ENCODE results near the gene B4GALT3.

The B4GALT3 gene

DNA sequence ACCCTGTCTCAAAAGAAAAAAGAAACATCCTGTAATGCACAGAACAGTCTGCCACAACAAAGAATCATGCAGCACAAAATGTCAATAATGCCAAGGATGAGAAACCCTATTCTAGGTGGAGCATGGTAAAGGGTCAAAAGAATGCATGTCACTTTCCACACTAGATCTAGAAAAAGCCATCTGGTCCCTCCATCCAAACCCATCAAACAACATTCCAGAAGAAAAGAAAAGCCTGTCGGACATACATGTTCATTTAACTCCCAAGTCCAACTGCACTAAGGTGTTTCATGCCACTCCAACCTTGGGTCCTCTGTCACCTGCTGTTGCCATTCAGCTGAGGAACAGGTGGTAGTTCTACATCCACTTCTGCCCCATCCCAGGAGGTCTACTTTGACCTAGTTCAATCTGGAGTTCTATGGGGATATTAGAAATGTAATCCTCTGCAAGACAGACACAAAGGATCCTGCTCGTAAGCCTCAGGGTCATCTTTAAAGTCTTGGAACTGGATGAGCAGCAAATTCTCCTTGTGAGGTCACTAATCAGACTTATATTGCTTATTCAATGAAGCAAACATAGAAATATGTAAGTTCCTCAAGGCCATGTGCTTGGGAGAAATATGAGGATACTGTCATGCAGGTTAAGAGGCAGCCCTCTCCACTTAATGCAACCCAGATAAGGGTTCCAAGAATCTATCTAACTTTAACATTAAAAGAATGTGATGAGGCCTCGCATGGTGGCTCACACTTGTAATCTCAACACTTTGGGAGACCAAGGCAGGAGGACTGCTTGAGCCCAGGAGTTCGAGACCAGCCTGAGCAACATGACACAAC is 48.5 kb downstream of the B4GALT3 start:
- DNase-seq (ENCODE audit: low read depth, low spot score): no peak

DNA sequence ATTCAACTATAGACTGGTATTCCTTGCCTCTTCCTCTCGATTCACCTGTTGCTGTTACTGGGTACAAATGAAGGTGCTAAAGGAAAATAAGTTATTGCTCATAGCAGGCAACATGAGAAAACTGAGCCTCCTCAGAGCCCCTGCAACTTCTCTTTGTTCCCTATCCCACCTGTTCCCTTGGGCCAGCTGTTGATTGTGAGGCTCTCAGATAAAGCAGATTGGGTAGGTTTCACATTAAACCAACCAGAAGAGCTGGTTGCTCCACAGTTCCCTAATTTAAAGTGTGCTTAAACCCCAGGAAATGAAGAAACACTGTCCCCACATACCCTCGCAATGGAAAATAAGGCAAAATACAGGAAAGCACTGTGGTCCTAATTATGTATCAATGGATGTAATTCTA is 49.7 kb downstream of the B4GALT3 start:
- DNase-seq (ENCODE audit: low read depth, low spot score): no peak

DNA sequence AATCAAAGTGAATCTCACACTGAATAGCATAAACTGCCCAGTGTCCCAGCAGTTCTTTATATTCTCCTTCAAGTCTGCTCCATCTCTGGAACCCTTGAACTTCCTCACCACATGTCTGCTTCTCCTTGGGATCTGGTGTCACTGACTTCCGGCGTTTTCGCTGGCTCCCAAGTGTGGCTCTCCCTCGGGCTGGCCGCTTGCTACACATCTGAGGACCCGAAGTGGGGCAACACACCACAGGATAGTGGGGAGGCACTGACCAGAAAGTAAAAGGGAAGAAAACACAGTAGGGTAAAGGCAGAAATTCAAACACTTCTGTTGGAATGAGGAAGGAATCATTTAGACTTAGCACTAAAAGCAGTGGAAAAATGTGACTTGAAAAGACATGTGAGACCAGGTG is 54.3 kb downstream of the B4GALT3 start:
- DNase-seq (ENCODE audit: low read depth, low spot score): no peak

DNA sequence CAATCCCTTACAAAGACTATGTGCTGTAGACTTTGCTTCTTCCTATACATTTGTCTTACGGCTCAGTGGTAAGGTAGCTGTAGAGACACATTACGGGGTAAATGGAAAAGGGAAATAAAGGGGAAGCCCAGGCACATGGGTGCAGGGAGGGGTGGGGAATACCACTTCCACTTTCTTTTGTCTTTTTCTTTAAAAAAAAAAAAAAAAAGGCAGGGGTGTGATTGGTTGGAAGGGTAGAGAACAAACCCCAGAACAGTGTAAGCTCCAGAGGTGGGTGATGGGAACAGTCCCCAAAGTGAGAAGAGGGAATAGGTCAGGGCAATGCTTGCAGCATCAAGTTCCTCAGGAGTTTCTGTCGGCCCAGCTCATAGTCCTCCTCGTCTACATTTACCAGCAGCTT is 55.5 kb downstream of the B4GALT3 start:
- no peak for DNase-seq (ENCODE audit: low read depth, low spot score)
